Neural progenitor cell (in vitro differentiated cells): ENCODE results near the gene DNAH7. TPM values are rescaled to one million over a fixed set of nuclear protein-coding genes. Genes with fewer than 3 reads are reported as not detected.
A peak's percentile ranks its signal among the peaks of the same experiment; 100 is the strongest.

Experiments used
- DNase-seq: peaks from one replicate; pipeline ENCODE4 v3.0.0-alpha.2; 2016; ENCODE audit warnings: low spot score
- H2AFZ ChIP-seq: fragments of 200-600 bp; sonication (generic); replicated peaks from 2 replicates; pipeline ENCODE4 v1.6.1; 2016; ENCODE audit warnings: antibody characterized with exemption
- H3F3A ChIP-seq: fragments of 200-600 bp; sonication (generic); 2 replicates; pipeline ENCODE4 v1.6.1; 2016; ENCODE audit warnings: antibody characterized with exemption, low read depth
- H3K27ac ChIP-seq: fragments of 200-600 bp; sonication (generic); 2 replicates; pipeline ENCODE4 v1.5.1; 2016; ENCODE audit warnings: mild to moderate bottlenecking
- H3K27me3 ChIP-seq: fragments of 200-600 bp; sonication (generic); 2 replicates; pipeline ENCODE4 v1.6.1; 2016; ENCODE audit warnings: mild to moderate bottlenecking, moderate library complexity
- H3K36me3 ChIP-seq: fragments of 200-600 bp; sonication (generic); 2 replicates; pipeline ENCODE4 v1.5.1; 2016
- H3K4me1 ChIP-seq: fragments of 200-600 bp; sonication (generic); 2 replicates; pipeline ENCODE4 v1.6.1; 2016; ENCODE audit warnings: mixed run types
- H3K4me2 ChIP-seq: fragments of 200-600 bp; sonication (generic); 2 replicates; pipeline ENCODE4 v1.6.1; 2016
- H3K4me3 ChIP-seq: fragments of 200-600 bp; sonication (generic); 2 replicates; pipeline ENCODE4 v1.5.1; 2016
- H3K79me2 ChIP-seq: fragments of 200-600 bp; sonication (generic); 2 replicates; pipeline ENCODE4 v1.6.1; 2016; ENCODE audit warnings: low read depth
- H3K9ac ChIP-seq: fragments of 200-600 bp; sonication (generic); 2 replicates; pipeline ENCODE4 v1.6.1; 2016
- H3K9me3 ChIP-seq: fragments of 200-600 bp; sonication (generic); 2 replicates; pipeline ENCODE4 v1.5.1; 2016; ENCODE audit warnings: low read depth
- H4K20me1 ChIP-seq: fragments of 200-600 bp; sonication (generic); 2 replicates; pipeline ENCODE4 v1.6.1; 2016; ENCODE audit warnings: low read depth
- H3K27ac Mint-ChIP-seq: 3 replicates; pipeline ENCODE4 v1.8.0; 2021; ENCODE audit warnings: mixed read lengths
- H3K27me3 Mint-ChIP-seq: 2 replicates; pipeline ENCODE4 v1.8.0; 2022; ENCODE audit warnings: low read depth, mild to moderate bottlenecking, inconsistent platforms, moderate library complexity, mixed read lengths; ENCODE audit not compliant: insufficient read depth
- H3K36me3 Mint-ChIP-seq: 3 replicates; pipeline ENCODE4 v1.8.0; 2021; ENCODE audit warnings: mixed read lengths
- H3K4me1 Mint-ChIP-seq: 3 replicates; pipeline ENCODE4 v1.8.0; 2021; ENCODE audit warnings: mixed read lengths
- H3K4me3 Mint-ChIP-seq: 3 replicates; pipeline ENCODE4 v1.8.0; 2021; ENCODE audit warnings: mild to moderate bottlenecking, moderate library complexity, mixed read lengths
- H3K9me3 Mint-ChIP-seq: 3 replicates; pipeline ENCODE4 v1.8.0; 2020; ENCODE audit warnings: mixed read lengths
- EZH2 ChIP-seq: fragments of 200-600 bp; sonication (generic); IDR thresholded peaks from 2 replicates; pipeline ENCODE4 v1.6.1; 2017; ENCODE audit warnings: antibody characterized with exemption, mild to moderate bottlenecking, moderate library complexity
- EZH2phosphoT487 ChIP-seq: fragments of 200-600 bp; sonication (generic); IDR thresholded peaks from 2 replicates; pipeline ENCODE4 v1.6.1; 2017; ENCODE audit warnings: antibody characterized with exemption
- total RNA-seq: library from RNA; depleted of rRNA; stranded (reverse); fragments of >200 nt; gene quantifications from 2 replicates; pipeline ENCODE4 v1.2.3, GENCODE V29; 2015; ENCODE audit warnings: low replicate concordance
- TF ChIP-seq, protein P1 (sequence below): fragments of 200-600 bp; sonication (generic); IDR thresholded peaks from 2 replicates; pipeline ENCODE4 v1.5.1; 2017; ENCODE audit warnings: antibody characterized with exemption, mild to moderate bottlenecking

Gene DNAH7
- total RNA-seq, 1 donor from 2014 or later = 0.49 TPM

DNA sequence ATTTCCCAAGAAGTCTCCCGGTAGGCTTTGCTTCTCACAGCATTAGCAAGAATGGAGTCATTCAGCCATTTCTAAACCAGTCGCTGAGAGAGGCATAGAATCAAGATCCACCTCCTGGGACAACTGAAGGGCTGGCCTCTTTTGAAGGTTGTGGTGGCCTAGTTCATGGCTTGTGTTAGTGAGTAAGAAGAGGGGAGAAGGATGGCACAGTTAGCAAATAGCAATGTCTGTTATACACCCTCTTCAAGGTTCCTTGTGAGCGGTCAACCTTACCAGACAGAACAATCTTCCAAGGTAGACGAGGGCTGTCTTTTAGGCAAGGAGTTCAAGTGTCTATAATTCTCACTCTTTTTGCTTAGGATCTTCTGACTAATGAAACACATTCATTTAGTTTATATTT, 35.4 kb upstream of the DNAH7 start:
- Histone ChIP-seq H3K79me2 (no peaks in the 10 kb centered on the region), H4K20me1 (no peaks in the 10 kb centered on the region), H3K9me3 (no peaks in the 10 kb centered on the region), H3K27me3 (no peaks in the 10 kb centered on the region), H2AFZ (peak overlapping the region; percentile 39), H3K27ac (no peak overlapping the region), H3K36me3 (no peaks in the 10 kb centered on the region), H3F3A (no peaks in the 10 kb centered on the region), H3K4me2 (no peak overlapping the region), H3K4me1 (peaks cover 8% of the 10 kb centered on the region), H3K4me3 (no peak overlapping the region), H3K9ac (no peak overlapping the region)
- no peak overlapping the region for H3K4me3 Mint-ChIP-seq
- peaks cover 8% of the 10 kb centered on the region for H3K9me3 Mint-ChIP-seq
- peaks cover 2% of the 10 kb centered on the region for H3K36me3 Mint-ChIP-seq
- peaks cover 41% of the 10 kb centered on the region for H3K4me1 Mint-ChIP-seq
- peak overlapping the region; percentile 62 for H3K27ac Mint-ChIP-seq
- peaks cover 5% of the 10 kb centered on the region for H3K27me3 Mint-ChIP-seq
- TF ChIP-seq EZH2 (no peak), EZH2phosphoT487 (no peak)
- TF ChIP-seq, protein P1, sequence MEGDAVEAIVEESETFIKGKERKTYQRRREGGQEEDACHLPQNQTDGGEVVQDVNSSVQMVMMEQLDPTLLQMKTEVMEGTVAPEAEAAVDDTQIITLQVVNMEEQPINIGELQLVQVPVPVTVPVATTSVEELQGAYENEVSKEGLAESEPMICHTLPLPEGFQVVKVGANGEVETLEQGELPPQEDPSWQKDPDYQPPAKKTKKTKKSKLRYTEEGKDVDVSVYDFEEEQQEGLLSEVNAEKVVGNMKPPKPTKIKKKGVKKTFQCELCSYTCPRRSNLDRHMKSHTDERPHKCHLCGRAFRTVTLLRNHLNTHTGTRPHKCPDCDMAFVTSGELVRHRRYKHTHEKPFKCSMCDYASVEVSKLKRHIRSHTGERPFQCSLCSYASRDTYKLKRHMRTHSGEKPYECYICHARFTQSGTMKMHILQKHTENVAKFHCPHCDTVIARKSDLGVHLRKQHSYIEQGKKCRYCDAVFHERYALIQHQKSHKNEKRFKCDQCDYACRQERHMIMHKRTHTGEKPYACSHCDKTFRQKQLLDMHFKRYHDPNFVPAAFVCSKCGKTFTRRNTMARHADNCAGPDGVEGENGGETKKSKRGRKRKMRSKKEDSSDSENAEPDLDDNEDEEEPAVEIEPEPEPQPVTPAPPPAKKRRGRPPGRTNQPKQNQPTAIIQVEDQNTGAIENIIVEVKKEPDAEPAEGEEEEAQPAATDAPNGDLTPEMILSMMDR = no peak
- DNase-seq = peak; percentile 10

GRCh38 chr2:196103626-196104025, 35.0 kb upstream of the DNAH7 start:
- H3K4me3 Mint-ChIP-seq = no peak overlapping the region
- peaks cover 7% of the 10 kb centered on the region for H3K9me3 Mint-ChIP-seq

DNA sequence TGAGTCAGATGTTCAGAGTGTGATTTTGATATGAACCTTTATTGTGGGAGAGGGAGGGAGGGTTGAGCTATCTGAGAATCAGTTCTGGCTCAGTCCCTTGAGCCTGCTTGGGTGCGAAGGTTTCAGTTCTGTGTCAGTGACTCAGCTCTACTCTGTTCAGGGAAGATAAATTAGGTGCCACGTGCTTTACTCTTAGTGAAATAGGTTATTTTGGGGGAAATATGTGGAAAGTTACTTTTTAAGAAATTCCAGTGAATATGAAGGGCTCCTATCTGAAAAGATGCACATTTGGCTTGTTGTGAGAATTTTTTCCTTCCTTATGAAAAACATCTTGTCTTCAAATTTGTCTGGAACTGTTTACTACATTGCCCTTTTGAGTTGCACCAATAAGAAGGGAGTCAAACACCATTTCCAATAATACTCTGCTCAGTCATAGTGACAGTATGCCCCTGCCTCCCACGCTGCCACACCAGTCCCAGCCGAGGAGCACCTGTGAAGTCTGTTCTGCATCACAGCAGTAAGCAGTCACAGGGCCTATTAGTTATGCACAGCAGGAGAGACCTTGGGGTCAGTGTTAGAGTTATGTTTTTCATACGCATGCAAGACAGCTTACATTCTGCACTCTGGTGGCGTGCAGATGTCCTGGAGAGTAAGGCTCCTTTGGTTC, 32.8 kb upstream of the DNAH7 start:
- Histone ChIP-seq H3K4me3 (no peak overlapping the region), H3K36me3 (no peaks in the 10 kb centered on the region), H3K9me3 (no peaks in the 10 kb centered on the region), H4K20me1 (no peaks in the 10 kb centered on the region), H3K27me3 (no peaks in the 10 kb centered on the region), H3F3A (no peaks in the 10 kb centered on the region), H2AFZ (peak overlapping the region; percentile 18), H3K4me1 (peaks cover 16% of the 10 kb centered on the region), H3K27ac (no peak overlapping the region), H3K4me2 (no peak overlapping the region), H3K9ac (no peak overlapping the region), H3K79me2 (no peaks in the 10 kb centered on the region)
- Mint-ChIP-seq H3K4me3 (no peak overlapping the region), H3K27ac (peak overlapping the region; percentile 90), H3K4me1 (peaks cover 34% of the 10 kb centered on the region), H3K9me3 (peaks cover 5% of the 10 kb centered on the region), H3K27me3 (peaks cover 5% of the 10 kb centered on the region), H3K36me3 (peaks cover 2% of the 10 kb centered on the region)
- no peak for DNase-seq
- TF ChIP-seq EZH2phosphoT487 = no peak
- TF ChIP-seq, protein P1 = no peak
- TF ChIP-seq EZH2 = no peak

More at GRCh38 chr2:196103626-196104025, 35.0 kb upstream of the DNAH7 start:
- Mint-ChIP-seq H3K36me3 (peaks cover 2% of the 10 kb centered on the region), H3K4me1 (peaks cover 41% of the 10 kb centered on the region), H3K27ac (no peak overlapping the region), H3K27me3 (peaks cover 5% of the 10 kb centered on the region)
- no peak for TF ChIP-seq EZH2phosphoT487
- no peaks in the 10 kb centered on the region for H3K27me3 ChIP-seq
- no peaks in the 10 kb centered on the region for H3K36me3 ChIP-seq
- H3K4me1 ChIP-seq = peaks cover 8% of the 10 kb centered on the region
- no peak overlapping the region for H3K9ac ChIP-seq
- H3K79me2 ChIP-seq = no peaks in the 10 kb centered on the region
- H3K9me3 ChIP-seq = no peaks in the 10 kb centered on the region
- no peaks in the 10 kb centered on the region for H3F3A ChIP-seq
- H3K27ac ChIP-seq = no peak overlapping the region
- no peak overlapping the region for H3K4me3 ChIP-seq
- peak overlapping the region; percentile 39 for H2AFZ ChIP-seq
- H3K4me2 ChIP-seq = no peak overlapping the region
- no peaks in the 10 kb centered on the region for H4K20me1 ChIP-seq
- DNase-seq = no peak

- peaks cover 5% of the 10 kb centered on the region for H3K27me3 Mint-ChIP-seq
- Histone ChIP-seq H3K27ac (no peak overlapping the region), H3K4me2 (no peak overlapping the region), H3K4me3 (no peak overlapping the region), H3K9ac (no peak overlapping the region), H3K27me3 (no peaks in the 10 kb centered on the region), H3K36me3 (no peaks in the 10 kb centered on the region), H2AFZ (no peak overlapping the region), H3F3A (no peaks in the 10 kb centered on the region), H3K4me1 (peaks cover 16% of the 10 kb centered on the region), H3K9me3 (no peaks in the 10 kb centered on the region), H3K79me2 (no peaks in the 10 kb centered on the region), H4K20me1 (no peaks in the 10 kb centered on the region)
- TF ChIP-seq EZH2phosphoT487 (no peak), EZH2 (no peak)
- TF ChIP-seq, protein P1 = no peak
- peaks cover 7% of the 10 kb centered on the region for H3K9me3 Mint-ChIP-seq
- H3K36me3 Mint-ChIP-seq = peaks cover 2% of the 10 kb centered on the region
- peaks cover 34% of the 10 kb centered on the region for H3K4me1 Mint-ChIP-seq
- H3K27ac Mint-ChIP-seq = no peak overlapping the region
- no peak overlapping the region for H3K4me3 Mint-ChIP-seq
- DNase-seq = no peak
Observed at GRCh38 chr2:196099916-196100315, 31.3 kb upstream of the DNAH7 start.
